NT2/D1 (cell line): ENCODE results near the gene FKBP15.
"Not testable (repeated sequence)": the region's sequence is repeated elsewhere in the genome, so short reads cannot be mapped to it uniquely, and the experiment has no call there.

ENCODE experiments used
- DNase-seq: peaks from one replicate; pipeline ENCODE4 v3.0.0-alpha.2; 2011; ENCODE audit warnings: low read depth, low spot score
- H3K27me3 ChIP-seq: 2 replicates; pipeline ENCODE4 v1.6.0; 2011; ENCODE audit warnings: mild to moderate bottlenecking; ENCODE audit not compliant: insufficient read length, insufficient read depth
- H3K36me3 ChIP-seq: 2 replicates; pipeline ENCODE4 v1.6.1; 2011; ENCODE audit warnings: mild to moderate bottlenecking, low read length, mixed read lengths; ENCODE audit not compliant: insufficient read depth, insufficient read length
- H3K4me1 ChIP-seq: 2 replicates; pipeline ENCODE4 v1.5.1; 2011; ENCODE audit not compliant: insufficient read depth, insufficient read length
- H3K4me3 ChIP-seq: 2 replicates; pipeline ENCODE4 v1.5.1; 2011; ENCODE audit warnings: low read depth; ENCODE audit not compliant: insufficient read length
- H3K9ac ChIP-seq: 2 replicates; pipeline ENCODE4 v1.6.0; 2011; ENCODE audit warnings: low read depth; ENCODE audit not compliant: insufficient read length
- H3K9me3 ChIP-seq: 2 replicates; pipeline ENCODE4 v1.5.1; 2011; ENCODE audit warnings: mild to moderate bottlenecking, low read length; ENCODE audit not compliant: insufficient read depth
- SUZ12 ChIP-seq: IDR thresholded peaks from 2 replicates; pipeline ENCODE4 v1.6.1; 2011; ENCODE audit not compliant: insufficient read length, insufficient read depth; ENCODE audit errors: extremely low read depth
- YY1 ChIP-seq: IDR thresholded peaks from 2 replicates; pipeline ENCODE4 v1.6.1; 2011; ENCODE audit not compliant: insufficient read length, insufficient read depth
- ZNF274 ChIP-seq: IDR thresholded peaks from 2 replicates; pipeline ENCODE4 v1.6.1; 2011; ENCODE audit warnings: mild to moderate bottlenecking, low read depth, low read length

FKBP15 gene

DNA sequence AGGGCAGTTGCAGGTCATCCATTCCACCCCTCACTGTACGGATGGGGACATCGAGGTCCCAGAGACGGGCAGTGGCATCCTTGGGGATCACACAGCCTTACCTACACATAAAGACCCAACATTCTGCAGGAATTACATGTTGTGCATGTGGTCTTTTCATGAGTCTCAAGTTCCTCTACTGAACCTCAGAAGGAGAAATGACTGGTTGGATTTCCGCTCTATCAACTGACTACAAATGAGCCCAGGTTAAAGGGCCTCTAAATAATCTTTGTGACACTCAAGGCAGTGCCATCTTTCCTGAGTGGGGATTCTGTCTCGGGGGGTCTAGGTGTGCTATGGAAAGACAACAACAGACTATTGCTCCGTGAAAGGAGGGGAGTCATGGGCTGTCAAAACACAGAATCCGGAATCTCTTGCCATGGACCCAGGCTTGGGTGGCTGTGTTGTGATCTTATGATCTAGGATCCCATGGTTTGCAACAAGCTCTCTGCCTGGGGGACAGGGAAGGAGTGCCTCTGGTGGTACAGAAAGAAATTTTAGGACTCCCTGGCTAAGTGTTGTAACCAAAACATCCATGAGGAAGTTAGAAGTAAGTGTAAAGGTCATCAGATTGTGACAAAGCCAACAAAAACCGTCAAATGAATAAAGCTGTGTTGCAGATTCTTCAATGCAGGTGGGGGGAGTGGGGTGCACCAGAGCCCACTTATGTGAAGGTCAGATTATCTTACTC, 72.1 kb downstream of the FKBP15 start:
- Histone ChIP-seq H3K9ac (no peak overlapping the region), H3K4me3 (no peak overlapping the region), H3K27me3 (peaks cover 26% of the 10 kb centered on the region), H3K9me3 (no peaks in the 10 kb centered on the region), H3K36me3 (no peaks in the 10 kb centered on the region), H3K4me1 (no peaks in the 10 kb centered on the region)
- no peak for DNase-seq
- TF ChIP-seq YY1 (no peak), SUZ12 (no peak), ZNF274 (no peak)

- no peaks in the 10 kb centered on the region for H3K9me3 ChIP-seq
- no peaks in the 10 kb centered on the region for H3K4me1 ChIP-seq
- no peak for DNase-seq
- no peak overlapping the region for H3K9ac ChIP-seq
- no peaks in the 10 kb centered on the region for H3K36me3 ChIP-seq
- TF ChIP-seq YY1 = no peak
- no peak for TF ChIP-seq SUZ12
- no peak for TF ChIP-seq ZNF274
- H3K27me3 ChIP-seq = peaks cover 26% of the 10 kb centered on the region
- H3K4me3 ChIP-seq = no peak overlapping the region
Measured at GRCh38 chr9:113148372-113148705, 72.7 kb downstream of the FKBP15 start.

- H3K9ac ChIP-seq = no peak overlapping the region
- no peaks in the 10 kb centered on the region for H3K4me1 ChIP-seq
- no peak overlapping the region for H3K4me3 ChIP-seq
- H3K27me3 ChIP-seq = peaks cover 10% of the 10 kb centered on the region
- H3K9me3 ChIP-seq = peaks cover 15% of the 10 kb centered on the region
- no peak for DNase-seq
- no peak for TF ChIP-seq SUZ12
- TF ChIP-seq YY1 = no peak
- TF ChIP-seq ZNF274 = no peak
- no peaks in the 10 kb centered on the region for H3K36me3 ChIP-seq
Measured at GRCh38 chr9:113143432-113144227, 77.4 kb downstream of the FKBP15 start.

DNA sequence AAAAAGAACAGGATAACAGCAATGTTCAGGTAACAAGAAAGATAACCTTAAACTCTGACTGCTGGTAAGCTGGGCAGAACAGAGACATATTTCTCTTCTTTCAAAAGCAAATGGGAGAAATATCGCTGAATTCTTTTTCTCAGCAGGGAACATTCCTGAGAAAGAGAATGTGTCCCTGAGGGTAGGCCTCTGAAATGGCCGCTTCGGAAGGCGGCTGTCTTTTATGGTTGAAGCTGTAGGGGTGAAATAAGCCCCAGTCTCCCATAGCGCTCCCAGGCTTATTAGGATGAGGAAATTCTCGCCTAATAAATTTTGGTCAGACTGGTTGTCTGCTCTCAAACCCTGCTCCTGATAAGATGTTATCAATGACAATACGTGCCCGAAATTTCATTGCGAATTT, 80.2 kb downstream of the FKBP15 start:
- not testable (repeated sequence) for H3K36me3 ChIP-seq, H3K4me3 ChIP-seq, H3K4me1 ChIP-seq, H3K9ac ChIP-seq, DNase-seq
- peaks cover 34% of the 10 kb centered on the region for H3K27me3 ChIP-seq
- H3K9me3 ChIP-seq = peaks cover 15% of the 10 kb centered on the region

- peaks cover 39% of the 10 kb centered on the region for H3K27me3 ChIP-seq
- H3K4me3 ChIP-seq = no peak overlapping the region
- no peaks in the 10 kb centered on the region for H3K36me3 ChIP-seq
- TF ChIP-seq SUZ12 (no peak), ZNF274 (no peak), YY1 (no peak)
- no peak for DNase-seq
- H3K4me1 ChIP-seq = no peaks in the 10 kb centered on the region
- no peak overlapping the region for H3K9ac ChIP-seq
- peaks cover 15% of the 10 kb centered on the region for H3K9me3 ChIP-seq
Measured at GRCh38 chr9:113139953-113140352, 81.1 kb downstream of the FKBP15 start.

GRCh38 chr9:113139225-113139829, 81.8 kb downstream of the FKBP15 start:
- Histone ChIP-seq H3K9ac (no peak overlapping the region), H3K27me3 (peaks cover 45% of the 10 kb centered on the region), H3K9me3 (peaks cover 15% of the 10 kb centered on the region), H3K4me3 (no peak overlapping the region), H3K4me1 (no peaks in the 10 kb centered on the region), H3K36me3 (no peaks in the 10 kb centered on the region)
- no peak for TF ChIP-seq YY1
- no peak for TF ChIP-seq ZNF274
- no peak for TF ChIP-seq SUZ12
- no peak for DNase-seq

DNA sequence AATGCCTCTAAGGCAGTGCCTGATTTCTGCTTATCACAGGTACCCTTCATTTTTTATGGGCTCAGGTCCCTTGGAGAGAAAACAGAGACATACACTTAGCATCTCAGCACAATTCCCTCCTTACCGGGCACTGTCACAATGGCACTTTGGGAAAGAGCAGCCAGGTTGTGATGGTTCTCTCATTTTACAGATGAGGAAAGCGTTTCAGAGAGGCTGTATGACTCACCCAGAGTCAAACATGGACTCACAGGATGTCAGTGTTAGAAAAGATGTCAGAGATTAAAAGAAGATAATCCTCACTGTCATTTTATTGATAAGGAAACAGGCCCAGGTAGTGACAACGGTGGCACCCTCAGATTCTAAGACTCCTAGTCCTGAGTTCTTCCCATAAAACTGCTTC, 82.3 kb downstream of the FKBP15 start:
- Histone ChIP-seq H3K9me3 (peaks cover 15% of the 10 kb centered on the region), H3K4me3 (no peak overlapping the region), H3K9ac (no peak overlapping the region), H3K27me3 (peaks cover 51% of the 10 kb centered on the region), H3K36me3 (no peaks in the 10 kb centered on the region), H3K4me1 (no peaks in the 10 kb centered on the region)
- TF ChIP-seq ZNF274 (no peak), YY1 (no peak), SUZ12 (no peak)
- DNase-seq = no peak
